Mucosa of stomach (tissue), 1 donor: Measurements from ENCODE around the gene TMEM128.
"Not testable (repeated sequence)": the region's sequence is repeated elsewhere in the genome, so short reads cannot be mapped to it uniquely, and the experiment has no call there.

ENCODE experiments used
- H3K27me3 ChIP-seq: one replicate; pipeline ENCODE4 v1.7.0; 2013; ENCODE audit warnings: mild to moderate bottlenecking, low read length; ENCODE audit not compliant: control insufficient read depth, insufficient read depth
- H3K36me3 ChIP-seq: one replicate; pipeline ENCODE4 v1.7.0; 2013; ENCODE audit warnings: low read length; ENCODE audit not compliant: control insufficient read depth, insufficient read depth
- H3K4me1 ChIP-seq: one replicate; pipeline ENCODE4 v1.7.0; 2013; ENCODE audit warnings: mild to moderate bottlenecking, low read length; ENCODE audit not compliant: control insufficient read depth, insufficient read depth
- H3K4me3 ChIP-seq: one replicate; pipeline ENCODE4 v1.7.0; 2013; ENCODE audit warnings: low read length
- H3K9ac ChIP-seq: one replicate; pipeline ENCODE4 v1.7.0; 2013; ENCODE audit warnings: mild to moderate bottlenecking, low read length, moderate library complexity
- H3K9me3 ChIP-seq: one replicate; pipeline ENCODE4 v1.7.0; 2013; ENCODE audit warnings: mild to moderate bottlenecking, low read length, moderate library complexity; ENCODE audit not compliant: control insufficient read depth
- donor health status: Pancreatic carcinoma.

The TMEM128 gene

GRCh38 chr4:4249342-4249741 lies 1.3 kb upstream of the TMEM128 start:
- not testable (repeated sequence) for H3K9me3 ChIP-seq, H3K9ac ChIP-seq, H3K4me3 ChIP-seq, H3K27me3 ChIP-seq, H3K36me3 ChIP-seq
- H3K4me1 ChIP-seq: peaks cover 12% of the 10 kb centered on the region

- Histone ChIP-seq H3K27me3 (no peaks in the 10 kb centered on the region), H3K4me3 (peak overlapping the region; percentile 94), H3K4me1 (peaks cover 12% of the 10 kb centered on the region), H3K9me3 (no peaks in the 10 kb centered on the region), H3K36me3 (no peaks in the 10 kb centered on the region), H3K9ac (peak overlapping the region; percentile 94)
Observed at GRCh38 chr4:4248885-4249203, 821 bp upstream of the TMEM128 start.

GRCh38 chr4:4247696-4248028 lies 361 bp downstream of the TMEM128 start:
- no peaks in the 10 kb centered on the region for H3K36me3 ChIP-seq
- H3K4me1 ChIP-seq: peaks cover 12% of the 10 kb centered on the region
- H3K27me3 ChIP-seq: no peaks in the 10 kb centered on the region
- no peaks in the 10 kb centered on the region for H3K9me3 ChIP-seq
- H3K4me3 ChIP-seq: peak overlapping the region; percentile 94
- H3K9ac ChIP-seq: peak overlapping the region; percentile 94

GRCh38 chr4:4245172-4245571 lies 2.9 kb downstream of the TMEM128 start:
- no peak overlapping the region for H3K9ac ChIP-seq
- no peak overlapping the region for H3K4me3 ChIP-seq
- no peaks in the 10 kb centered on the region for H3K36me3 ChIP-seq
- no peaks in the 10 kb centered on the region for H3K9me3 ChIP-seq
- H3K4me1 ChIP-seq: peaks cover 12% of the 10 kb centered on the region
- H3K27me3 ChIP-seq: no peaks in the 10 kb centered on the region

GRCh38 chr4:4239551-4239950 lies 8.5 kb downstream of the TMEM128 start:
- H3K4me1 ChIP-seq, H3K27me3 ChIP-seq, H3K9ac ChIP-seq, H3K4me3 ChIP-seq, H3K36me3 ChIP-seq, H3K9me3 ChIP-seq: not testable (repeated sequence)

GRCh38 chr4:4233610-4234009 lies 14.4 kb downstream of the TMEM128 start:
- Histone ChIP-seq H3K36me3 (no peaks in the 10 kb centered on the region), H3K4me1 (no peaks in the 10 kb centered on the region), H3K4me3 (no peak overlapping the region), H3K27me3 (peaks cover 4% of the 10 kb centered on the region), H3K9ac (no peak overlapping the region), H3K9me3 (no peaks in the 10 kb centered on the region)

- H3K9me3 ChIP-seq: no peaks in the 10 kb centered on the region
- H3K9ac ChIP-seq: no peak overlapping the region
- no peaks in the 10 kb centered on the region for H3K36me3 ChIP-seq
- no peaks in the 10 kb centered on the region for H3K4me1 ChIP-seq
- H3K4me3 ChIP-seq: no peak overlapping the region
- peaks cover 45% of the 10 kb centered on the region for H3K27me3 ChIP-seq
Observed at GRCh38 chr4:4228356-4228668, 19.7 kb downstream of the TMEM128 start.

GRCh38 chr4:4227510-4228355 lies 20.3 kb downstream of the TMEM128 start:
- Histone ChIP-seq H3K4me1 (no peaks in the 10 kb centered on the region), H3K9me3 (no peaks in the 10 kb centered on the region), H3K4me3 (no peak overlapping the region), H3K9ac (no peak overlapping the region), H3K36me3 (no peaks in the 10 kb centered on the region), H3K27me3 (peaks cover 45% of the 10 kb centered on the region)

GRCh38 chr4:4226606-4227438 lies 21.2 kb downstream of the TMEM128 start, which contains the start of gene OTOP1:
OTOP1 (minus strand) TSS chr4:4226929; CDS start chr4:4226864, 65 bp downstream.
- peaks cover 45% of the 10 kb centered on the region for H3K27me3 ChIP-seq
- no peaks in the 10 kb centered on the region for H3K36me3 ChIP-seq
- H3K9me3 ChIP-seq: no peaks in the 10 kb centered on the region
- no peak within 1 kb of the TSS for H3K4me3 ChIP-seq
- H3K4me1 ChIP-seq: no peaks in the 10 kb centered on the region
- H3K9ac ChIP-seq: no peak within 1 kb of the TSS

- Histone ChIP-seq H3K9me3 (no peaks in the 10 kb centered on the region), H3K4me3 (no peak overlapping the region), H3K36me3 (no peaks in the 10 kb centered on the region), H3K9ac (no peak overlapping the region), H3K27me3 (peaks cover 45% of the 10 kb centered on the region), H3K4me1 (no peaks in the 10 kb centered on the region)
Observed at GRCh38 chr4:4225915-4226605, 22.0 kb downstream of the TMEM128 start.

- Histone ChIP-seq H3K36me3 (no peaks in the 10 kb centered on the region), H3K27me3 (no peaks in the 10 kb centered on the region), H3K4me3 (no peak overlapping the region), H3K4me1 (no peaks in the 10 kb centered on the region), H3K9ac (no peak overlapping the region), H3K9me3 (no peaks in the 10 kb centered on the region)
Observed at GRCh38 chr4:4217113-4217512, 30.9 kb downstream of the TMEM128 start.

GRCh38 chr4:4216648-4217047 lies 31.4 kb downstream of the TMEM128 start:
- Histone ChIP-seq H3K4me3 (no peak overlapping the region), H3K27me3 (no peaks in the 10 kb centered on the region), H3K9me3 (no peaks in the 10 kb centered on the region), H3K4me1 (no peaks in the 10 kb centered on the region), H3K9ac (no peak overlapping the region), H3K36me3 (no peaks in the 10 kb centered on the region)
